H1 (cell line): ENCODE data around the gene IKZF5. TPM values are rescaled to one million over a fixed set of nuclear protein-coding genes. Genes with fewer than 3 reads are reported as not detected.

Experiments used
- ASH2L ChIP-seq: fragments of 200-600, 300-600 bp; sonication (generic); IDR thresholded peaks from one replicate; pipeline ENCODE4 v1.7.1; 2017; ENCODE audit warnings: low read length
- BCL11A ChIP-seq, 2 experiments: IDR thresholded peaks; one replicate each; pipeline ENCODE4 v1.6.1; 2011; ENCODE audit warnings: low read depth in 2 of 2, low read length in 2 of 2, mild to moderate bottlenecking in 2 of 2
- BRCA1 ChIP-seq: IDR thresholded peaks from 2 replicates; pipeline ENCODE4 v1.6.1; 2012; ENCODE audit warnings: low read depth, low read length, improper control_type of control experiment
- CBX8 ChIP-seq: fragments of 300-800, 300-1000 bp; sonication (generic); IDR thresholded peaks from 2 replicates; pipeline ENCODE4 v1.7.1; 2016; ENCODE audit warnings: low read depth, low read length, borderline replicate concordance
- CHD1 ChIP-seq: IDR thresholded peaks from 2 replicates; pipeline ENCODE4 v1.6.1; 2012; ENCODE audit warnings: low read depth, low read length, improper control_type of control experiment
- CTBP2 ChIP-seq: IDR thresholded peaks from 2 replicates; pipeline ENCODE4 v1.7.0; 2011; ENCODE audit warnings: borderline replicate concordance, mild to moderate bottlenecking, moderate library complexity, mixed read lengths, low read length; ENCODE audit not compliant: insufficient read depth, insufficient read length
- CTCF ChIP-seq, 3 experiments: IDR thresholded peaks; 1 replicate in 2 of 3; 2 replicates in 1 of 3; pipeline versions ENCODE4 v1.5.1 to v1.6.1; 2011; ENCODE audit warnings: low read length in 3 of 3, mild to moderate bottlenecking in 3 of 3, inconsistent platforms in 2 of 3, low read depth in 1 of 3, moderate library complexity in 1 of 3; ENCODE audit not compliant: insufficient read depth in 1 of 3; ENCODE audit errors: control extremely low read depth in 1 of 3
- E2F6 ChIP-seq: IDR thresholded peaks from 2 replicates; pipeline ENCODE4 v1.6.1; 2012; ENCODE audit warnings: inconsistent platforms
- EP300 ChIP-seq, 2 experiments: IDR thresholded peaks; 1 replicate in 1 of 2; 2 replicates in 1 of 2; pipeline ENCODE4 v1.6.1; 2011 to 2012; ENCODE audit warnings: low read depth in 2 of 2, low read length in 2 of 2, mild to moderate bottlenecking in 2 of 2, borderline replicate concordance in 1 of 2, inconsistent platforms in 1 of 2, moderate library complexity in 1 of 2
- GTF2F1 ChIP-seq: IDR thresholded peaks from 2 replicates; pipeline ENCODE4 v1.6.1; 2012; ENCODE audit warnings: low read depth, low read length, improper control_type of control experiment, borderline replicate concordance
- MAX ChIP-seq: IDR thresholded peaks from 2 replicates; pipeline ENCODE4 v1.6.1; 2012; ENCODE audit warnings: inconsistent platforms
- RBBP5 ChIP-seq: IDR thresholded peaks from 2 replicates; pipeline ENCODE4 v1.7.1; 2012; ENCODE audit warnings: low read depth, mild to moderate bottlenecking, inconsistent platforms, low read length, moderate library complexity, borderline replicate concordance
- SAP30 ChIP-seq: fragments of 300-600 bp; sonication (generic); IDR thresholded peaks from 2 replicates; pipeline ENCODE4 v1.7.1; 2012; ENCODE audit warnings: low read length, moderate library complexity, mild to moderate bottlenecking, inconsistent platforms; ENCODE audit not compliant: insufficient read depth, insufficient replicate concordance
- SIX5 ChIP-seq: IDR thresholded peaks from 2 replicates; pipeline ENCODE4 v1.6.1; 2011; ENCODE audit warnings: mild to moderate bottlenecking, low read depth, low read length
- SP2 ChIP-seq: IDR thresholded peaks from 2 replicates; pipeline ENCODE4 v1.6.1; 2012; ENCODE audit warnings: mild to moderate bottlenecking, low read length, inconsistent platforms
- SUZ12 ChIP-seq: fragments of 200-600 bp; sonication (generic); IDR thresholded peaks from 2 replicates; pipeline ENCODE4 v1.6.1; 2012; ENCODE audit warnings: mild to moderate bottlenecking, inconsistent platforms, low read length, moderate library complexity, mixed read lengths
- TEAD4 ChIP-seq: IDR thresholded peaks from 2 replicates; pipeline ENCODE4 v1.6.1; 2012; ENCODE audit warnings: low read depth, low read length, inconsistent platforms, mixed read lengths
- USF2 ChIP-seq: IDR thresholded peaks from 2 replicates; pipeline ENCODE4 v1.6.1; 2011; ENCODE audit warnings: low read length, improper control_type of control experiment
- YY1 ChIP-seq: IDR thresholded peaks from 2 replicates; pipeline ENCODE4 v1.6.1; 2011; ENCODE audit warnings: low read depth, mild to moderate bottlenecking, low read length
- polyA plus RNA-seq, 7 experiments: library from polyadenylated mRNA; depleted of rRNA in 3 of 7; stranded (reverse) in 5 of 7; unstranded in 2 of 7; fragments of >200 nt in 5 of 7; fragments of 200-250 nt in 2 of 7; gene quantifications; 1 replicate in 5 of 7; 2 replicates in 1 of 7; 4 replicates in 1 of 7; pipeline versions ENCODE4 v1.2.1 to v1.2.3, GENCODE V29; 2011 to 2013; ENCODE audit warnings: missing spikeins in 2 of 7, mixed read lengths in 2 of 7
- total RNA-seq: library from RNA; stranded (reverse); fragmentation: NEBNext Ultra II Directional; extraction: Animal tissue kit (Norgen Biotek cat#: 25700); gene quantifications from 2 replicates; pipeline ENCODE4 v1.2.1, GENCODE V29; 2021

Gene IKZF5
- total and polyA plus RNA-seq, 2 of the 8 experiments (the other 6 are each of a cell fraction or from before 2014, with no cell fraction given), result 5.2 to 15.3 TPM

- TF ChIP-seq CTCF (IDR thresholded peaks at IDR 0.05; ENCODE audit: control extremely low read depth in 1 of 3, insufficient read depth in 1 of 3, low read depth in 1 of 3, low read length in 3 of 3), result no peak
- TF ChIP-seq TEAD4, result no peak
- TF ChIP-seq MAX, result no peak
- no peak for TF ChIP-seq SP2
- TF ChIP-seq CBX8, result no peak
- TF ChIP-seq CHD1, result no peak
- TF ChIP-seq BCL11A (IDR thresholded peaks at IDR 0.05; ENCODE audit: low read depth in 2 of 2, low read length in 2 of 2), result peak in 1 of 2 experiments; percentile 45
- TF ChIP-seq E2F6, result no peak
- 0 out of 3 replicates have a peak, but pooled peaks of 1 of the 2 experiments have one; percentile 25 for TF ChIP-seq EP300 (IDR thresholded peaks at IDR 0.05; ENCODE audit: borderline replicate concordance in 1 of 2, low read depth in 2 of 2, low read length in 2 of 2)
- TF ChIP-seq BRCA1, result no peak
- no peak for TF ChIP-seq CTBP2
- no peak for TF ChIP-seq YY1
- no peak for TF ChIP-seq RBBP5
- no peak for TF ChIP-seq SAP30
- TF ChIP-seq SUZ12, result no peak
- TF ChIP-seq SIX5, result no peak
- peak; percentile 64 for TF ChIP-seq USF2
- no peak for TF ChIP-seq ASH2L
- no peak for TF ChIP-seq GTF2F1
These were observed 9.0 kb upstream of the IKZF5 start (continued) for GRCh38 chr10:123017421-123018165.
